ENCODE results near the gene POLR3A. TPM values are rescaled to one million over a fixed set of nuclear protein-coding genes. Genes with fewer than 3 reads are reported as not detected.
"Not testable (repeated sequence)": the region's sequence is repeated elsewhere in the genome, so short reads cannot be mapped to it uniquely, and the experiment has no call there.

Gene POLR3A
- polyA plus RNA-seq, 1 of the 3 experiments (the other 2 are of a cell fraction): 10.8 TPM

GRCh38 chr10:78070726-78071125, 41.4 kb upstream of the POLR3A start:
- H3K9me3 ChIP-seq: no peaks in the 10 kb centered on the region
- no peak for DNase-seq
- H4K20me1 ChIP-seq (ENCODE audit: insufficient read depth): no peaks in the 10 kb centered on the region
- no peak overlapping the region for H3K27ac ChIP-seq (ENCODE audit: low read depth in 2 of 2, low read length in 1 of 2)
- CTCF ChIA-PET: interaction anchor here (2.6 kb wide), 1 partner anchor 24 kb away, joined by 15 read pairs; no protein-coding TSS in a partner anchor
- no peak overlapping the region for H3K4me2 ChIP-seq
- POLR2A ChIA-PET: no interaction called here
- H3K9ac ChIP-seq: no peak overlapping the region
- no peak overlapping the region for H3K4me3 ChIP-seq (ENCODE audit: low read depth in 2 of 2, low read length in 1 of 2)
- TF ChIP-seq IRF3 (IDR thresholded peaks at IDR 0.05; ENCODE audit: low read depth, low read length): no peak
- no peak for TF ChIP-seq MEF2A (IDR thresholded peaks at IDR 0.05; ENCODE audit: borderline replicate concordance, low read depth)
- TF ChIP-seq YY1 (IDR thresholded peaks at IDR 0.05; ENCODE audit: low read depth): no peak
- no peak for TF ChIP-seq USF2 (IDR thresholded peaks at IDR 0.05; ENCODE audit: borderline replicate concordance, low read depth, low read length)
- TF ChIP-seq TAF1 (IDR thresholded peaks at IDR 0.05; ENCODE audit: borderline replicate concordance, low read depth, low read length): no peak
- no peak for TF ChIP-seq GABPA (IDR thresholded peaks at IDR 0.05; ENCODE audit: low read depth)
- TF ChIP-seq SMC3 (IDR thresholded peaks at IDR 0.05; ENCODE audit: low read depth, low read length): no peak
- no peak for TF ChIP-seq RCOR1 (IDR thresholded peaks at IDR 0.05; ENCODE audit: low read length)
- TF ChIP-seq ELF1 (IDR thresholded peaks at IDR 0.05): no peak
- no peak for TF ChIP-seq CTCF (IDR thresholded peaks at IDR 0.05)
- no peak for TF ChIP-seq RFX5 (IDR thresholded peaks at IDR 0.05; ENCODE audit: low read length)
- TF ChIP-seq ZBTB33 (IDR thresholded peaks at IDR 0.05; ENCODE audit: borderline replicate concordance, low read depth): no peak
- TF ChIP-seq MXI1 (IDR thresholded peaks at IDR 0.05; ENCODE audit: low read depth, low read length): no peak
- no peak for TF ChIP-seq JUND (IDR thresholded peaks at IDR 0.05)
- no peak for TF ChIP-seq REST (IDR thresholded peaks at IDR 0.05; ENCODE audit: low read depth, low read length)
- TF ChIP-seq MAX (IDR thresholded peaks at IDR 0.05; ENCODE audit: low read depth): no peak
- no peaks in the 10 kb centered on the region for H3K9me2 ChIP-seq
- H3K27me3 ChIP-seq (ENCODE audit: insufficient read depth): no peaks in the 10 kb centered on the region
- H3K79me2 ChIP-seq (ENCODE audit: insufficient read depth): no peaks in the 10 kb centered on the region
- 80% methylated on average over 5 of the region's 5 CpGs for WGBS (ENCODE audit: low lambda C conversion rate)
- no peaks in the 10 kb centered on the region for H3K36me3 ChIP-seq (replicated peaks in 1 of 2; ENCODE audit: control insufficient read depth in 1 of 2, insufficient read depth in 2 of 2, low read length in 1 of 2)
- H3K4me1 ChIP-seq (ENCODE audit: control insufficient read depth in 1 of 2, insufficient read depth in 2 of 2, low read depth in 1 of 2, low read length in 1 of 2): peaks cover 0 to 3% of the 10 kb centered on the region in 2 experiments; a peak in 1 of 4 replicates
- H3F3A ChIP-seq (replicated peaks; ENCODE audit: insufficient read depth): no peaks in the 10 kb centered on the region
- H2AFZ ChIP-seq (ENCODE audit: low read depth): no peak overlapping the region

GRCh38 chr10:78070064-78070463, 40.7 kb upstream of the POLR3A start:
- POLR2A ChIA-PET; H3K4me1 ChIP-seq (ENCODE audit: control insufficient read depth in 1 of 2, insufficient read depth in 2 of 2, low read depth in 1 of 2, low read length in 1 of 2); H3K9me2 ChIP-seq; H3K9me3 ChIP-seq; H3F3A ChIP-seq (replicated peaks; ENCODE audit: insufficient read depth); CTCF ChIA-PET; H3K4me3 ChIP-seq (ENCODE audit: low read depth in 2 of 2, low read length in 1 of 2); H3K79me2 ChIP-seq (ENCODE audit: insufficient read depth); H4K20me1 ChIP-seq (ENCODE audit: insufficient read depth); H3K4me2 ChIP-seq; DNase-seq; H2AFZ ChIP-seq (ENCODE audit: low read depth); H3K27ac ChIP-seq (ENCODE audit: low read depth in 2 of 2, low read length in 1 of 2); H3K27me3 ChIP-seq (ENCODE audit: insufficient read depth); H3K36me3 ChIP-seq (replicated peaks in 1 of 2; ENCODE audit: control insufficient read depth in 1 of 2, insufficient read depth in 2 of 2, low read length in 1 of 2); H3K9ac ChIP-seq: not testable (repeated sequence)
- WGBS (ENCODE audit: low lambda C conversion rate): 81% methylated on average over 12 of the region's 12 CpGs

Measured in SK-N-SH (cell line).